ENCODE measurements around the gene CENPP.

CENPP gene

GRCh38 chr9:92279302-92279701 is 46.5 kb upstream of the CENPP start:
- H3K79me2 ChIP-seq (ENCODE audit: low read length), result peaks cover 34% of the 10 kb centered on the region

GRCh38 chr9:92289708-92290390 is 35.9 kb upstream of the CENPP start:
- no peak overlapping the region for H3K4me2 ChIP-seq (ENCODE audit: low read depth, low read length)
- no peak overlapping the region for H3K4me3 ChIP-seq (ENCODE audit: low read length)
- H3K4me1 ChIP-seq (ENCODE audit: low read length), result peaks cover 9% of the 10 kb centered on the region; the same call in 1 of the 2 replicates
- TF ChIP-seq EZH2phosphoT487 (IDR thresholded peaks at IDR 0.05; ENCODE audit: low read length), result no peak
- no peak for TF ChIP-seq EZH2 (optimal IDR thresholded peaks at IDR 0.05; ENCODE audit: low read depth, low read length)
- TF ChIP-seq CTCF (IDR thresholded peaks at IDR 0.05; ENCODE audit: low read length), result no peak
- DNase-seq, result no peak
- H3K79me2 ChIP-seq (ENCODE audit: low read length), result peaks cover 93% of the 10 kb centered on the region
- no peaks in the 10 kb centered on the region for H3K27me3 ChIP-seq (replicated peaks; ENCODE audit: insufficient read depth, low read length)
- peaks cover 10% of the 10 kb centered on the region; the same call in 1 of the 2 replicates for H4K20me1 ChIP-seq (ENCODE audit: insufficient read depth, low read length)
- no peaks in the 10 kb centered on the region for H3K9me3 ChIP-seq (replicated peaks; ENCODE audit: insufficient read depth, low read length)
- H3K27ac ChIP-seq (ENCODE audit: low read length), result no peak overlapping the region
- no peaks in the 10 kb centered on the region for H3K9me2 ChIP-seq (replicated peaks; ENCODE audit: insufficient read depth, low read length)
- H3F3A ChIP-seq (ENCODE audit: insufficient read depth, low read length), result peaks cover 11% of the 10 kb centered on the region
- H2AFZ ChIP-seq (ENCODE audit: low read length), result no peak overlapping the region
- H3K36me3 ChIP-seq (replicated peaks; ENCODE audit: insufficient read depth, low read length), result peaks cover 14% of the 10 kb centered on the region
- no peak overlapping the region for H3K9ac ChIP-seq (ENCODE audit: low read length)

More at GRCh38 chr9:92279302-92279701, 46.5 kb upstream of the CENPP start:
- Histone ChIP-seq H3K9me3 (replicated peaks; ENCODE audit: insufficient read depth, low read length) (no peaks in the 10 kb centered on the region), H3K36me3 (replicated peaks; ENCODE audit: insufficient read depth, low read length) (peaks cover 32% of the 10 kb centered on the region), H3K27me3 (replicated peaks; ENCODE audit: insufficient read depth, low read length) (no peaks in the 10 kb centered on the region), H3K9me2 (replicated peaks; ENCODE audit: insufficient read depth, low read length) (no peaks in the 10 kb centered on the region), H4K20me1 (ENCODE audit: insufficient read depth, low read length) (no peaks in the 10 kb centered on the region), H2AFZ (ENCODE audit: low read length) (no peak overlapping the region), H3K9ac (ENCODE audit: low read length) (no peak overlapping the region), H3K4me3 (ENCODE audit: low read length) (no peak overlapping the region), H3K27ac (ENCODE audit: low read length) (no peak overlapping the region), H3F3A (ENCODE audit: insufficient read depth, low read length) (no peaks in the 10 kb centered on the region), H3K4me1 (ENCODE audit: low read length) (no peaks in the 10 kb centered on the region), H3K4me2 (ENCODE audit: low read depth, low read length) (no peak overlapping the region)
- TF ChIP-seq EZH2 (optimal IDR thresholded peaks at IDR 0.05; ENCODE audit: low read depth, low read length) (no peak), CTCF (IDR thresholded peaks at IDR 0.05; ENCODE audit: low read length) (no peak), EZH2phosphoT487 (IDR thresholded peaks at IDR 0.05; ENCODE audit: low read length) (no peak)
- no peak for DNase-seq

GRCh38 chr9:92290785-92291429 is 34.8 kb upstream of the CENPP start:
- Histone ChIP-seq H3F3A (ENCODE audit: insufficient read depth, low read length) (peaks cover 12% of the 10 kb centered on the region), H3K9ac (ENCODE audit: low read length) (no peak overlapping the region), H3K9me2 (replicated peaks; ENCODE audit: insufficient read depth, low read length) (no peaks in the 10 kb centered on the region), H3K36me3 (replicated peaks; ENCODE audit: insufficient read depth, low read length) (peaks cover 10% of the 10 kb centered on the region), H2AFZ (ENCODE audit: low read length) (no peak overlapping the region), H3K9me3 (replicated peaks; ENCODE audit: insufficient read depth, low read length) (no peaks in the 10 kb centered on the region), H3K27me3 (replicated peaks; ENCODE audit: insufficient read depth, low read length) (no peaks in the 10 kb centered on the region), H3K79me2 (ENCODE audit: low read length) (peaks cover 92% of the 10 kb centered on the region), H3K4me1 (ENCODE audit: low read length) (peaks cover 10% of the 10 kb centered on the region; the same call in 1 of the 2 replicates), H3K4me3 (ENCODE audit: low read length) (no peak overlapping the region), H3K27ac (ENCODE audit: low read length) (no peak overlapping the region), H4K20me1 (ENCODE audit: insufficient read depth, low read length) (peaks cover 10% of the 10 kb centered on the region; the same call in 1 of the 2 replicates), H3K4me2 (ENCODE audit: low read depth, low read length) (peak overlapping the region; percentile 80; the same call in 1 of the 2 replicates)
- TF ChIP-seq EZH2 (optimal IDR thresholded peaks at IDR 0.05; ENCODE audit: low read depth, low read length) (no peak), EZH2phosphoT487 (IDR thresholded peaks at IDR 0.05; ENCODE audit: low read length) (no peak), CTCF (IDR thresholded peaks at IDR 0.05; ENCODE audit: low read length) (no peak)
- DNase-seq, result no peak

Data from MM.1S (cell line).